Neuronal stem cell (in vitro differentiated cells): ENCODE results near the gene PLXNA4.

Source experiments
- DNase-seq: peaks from one replicate; pipeline ENCODE4 v3.0.0-alpha.2; 2013; ENCODE audit warnings: low spot score
- H2AFZ ChIP-seq: one replicate; pipeline ENCODE4 v1.6.1; 2013; ENCODE audit warnings: mild to moderate bottlenecking, low read length, inconsistent platforms
- H2AK5ac ChIP-seq: 2 replicates; pipeline ENCODE4 v1.6.1; 2013; ENCODE audit warnings: low read depth, mild to moderate bottlenecking, inconsistent platforms, low read length, moderate library complexity, mixed read lengths
- H2BK120ac ChIP-seq: 2 replicates; pipeline ENCODE4 v1.6.1; 2013; ENCODE audit warnings: low read depth, mild to moderate bottlenecking, inconsistent platforms, low read length, moderate library complexity, mixed read lengths
- H2BK12ac ChIP-seq: one replicate; pipeline ENCODE4 v1.6.1; 2013; ENCODE audit warnings: low read length, inconsistent platforms
- H2BK15ac ChIP-seq: 2 replicates; pipeline ENCODE4 v1.6.1; 2013; ENCODE audit warnings: mild to moderate bottlenecking, low read length, inconsistent platforms, mixed read lengths
- H2BK5ac ChIP-seq: one replicate; pipeline ENCODE4 v1.6.1; 2013; ENCODE audit warnings: inconsistent platforms, mild to moderate bottlenecking, low read length, moderate library complexity
- H3K14ac ChIP-seq: one replicate; pipeline ENCODE4 v1.6.1; 2013; ENCODE audit warnings: low read length, inconsistent platforms
- H3K18ac ChIP-seq: 2 replicates; pipeline ENCODE4 v1.6.1; 2013; ENCODE audit warnings: low read length, inconsistent platforms
- H3K23ac ChIP-seq: 2 replicates; pipeline ENCODE4 v1.6.1; 2013; ENCODE audit warnings: low read depth, mild to moderate bottlenecking, mixed read lengths, low read length, inconsistent platforms; ENCODE audit not compliant: poor library complexity
- H3K27ac ChIP-seq: replicated peaks from 3 replicates; pipeline ENCODE4 v1.5.1; 2013; ENCODE audit warnings: low read length, inconsistent platforms
- H3K27me3 ChIP-seq, 3 experiments: 2 replicates each; pipeline ENCODE4 v1.6.1; 2013; ENCODE audit warnings: low read length in 3 of 3, mild to moderate bottlenecking in 2 of 3, inconsistent platforms in 1 of 3, low read depth in 1 of 3, mixed read lengths in 1 of 3, moderate library complexity in 1 of 3; ENCODE audit not compliant: control insufficient read depth in 3 of 3, insufficient read depth in 3 of 3
- H3K36me3 ChIP-seq, 2 donors: replicated peaks in 1 of 2; 2 replicates each; pipeline ENCODE4 v1.6.1; 2013; ENCODE audit warnings: low read length in 2 of 2; ENCODE audit not compliant: control insufficient read depth in 2 of 2, insufficient read depth in 2 of 2
- H3K4ac ChIP-seq: 2 replicates; pipeline ENCODE4 v1.6.1; 2013; ENCODE audit warnings: inconsistent platforms, mild to moderate bottlenecking, low read length, moderate library complexity
- H3K4me1 ChIP-seq, 2 donors: 1 replicate in 1 of 2; 2 replicates in 1 of 2; pipeline ENCODE4 v1.6.1; 2013; ENCODE audit warnings: low read length in 2 of 2, low read depth in 1 of 2; ENCODE audit not compliant: control insufficient read depth in 2 of 2, insufficient read depth in 1 of 2
- H3K4me2 ChIP-seq: one replicate; pipeline ENCODE4 v1.6.1; 2013; ENCODE audit warnings: mild to moderate bottlenecking, low read length, inconsistent platforms; ENCODE audit not compliant: insufficient read depth, poor library complexity, severe bottlenecking
- H3K4me3 ChIP-seq, 2 donors: 2 replicates each; pipeline ENCODE4 v1.5.1; 2013; ENCODE audit warnings: low read length in 2 of 2, mild to moderate bottlenecking in 2 of 2, inconsistent platforms in 1 of 2, moderate library complexity in 1 of 2
- H3K79me1 ChIP-seq: one replicate; pipeline ENCODE4 v1.6.1; 2013; ENCODE audit warnings: low read depth, mild to moderate bottlenecking, inconsistent platforms, low read length, moderate library complexity
- H3K9ac ChIP-seq: one replicate; pipeline ENCODE4 v1.6.1; 2013; ENCODE audit warnings: mild to moderate bottlenecking, low read depth, low read length, inconsistent platforms; ENCODE audit not compliant: poor library complexity
- H3K9me3 ChIP-seq, 2 donors: replicated peaks in 1 of 2; 2 replicates each; pipeline versions ENCODE3 to v1.6.1; 2013; ENCODE audit warnings: low read length in 2 of 2, mild to moderate bottlenecking in 2 of 2, inconsistent platforms in 1 of 2, low read depth in 1 of 2, mixed read lengths in 1 of 2, moderate library complexity in 1 of 2; ENCODE audit not compliant: control insufficient read depth in 2 of 2, insufficient read depth in 1 of 2
- H4K8ac ChIP-seq: one replicate; pipeline ENCODE4 v1.6.1; 2013; ENCODE audit warnings: low read depth, mild to moderate bottlenecking, inconsistent platforms, low read length, moderate library complexity
- H4K91ac ChIP-seq: one replicate; pipeline ENCODE4 v1.6.1; 2013; ENCODE audit warnings: low read length, low read depth, mild to moderate bottlenecking, inconsistent platforms; ENCODE audit not compliant: poor library complexity
- WGBS, 2 donors: extraction: QIAGEN DNeasy Blood & Tissue Kit; methylation state at CpG; one replicate each; pipeline ENCODE4 v1.1.7; 2013; ENCODE audit warnings: missing lambda C conversion rate in 2 of 2, mixed read lengths in 1 of 2; ENCODE audit not compliant: insufficient read length in 2 of 2, insufficient replicate concordance in 1 of 2; ENCODE audit errors: extremely low coverage in 2 of 2; 5-methylcytosine and 5-hydroxymethylcytosine counted together

The PLXNA4 gene

GRCh38 chr7:132575419-132575981 is 770 bp downstream of the PLXNA4 start:
- H3K23ac ChIP-seq, result no peak overlapping the region
- DNase-seq, result no peak
- H3K9ac ChIP-seq, result no peak overlapping the region
- H4K91ac ChIP-seq, result no peak overlapping the region
- H3K14ac ChIP-seq, result no peak overlapping the region
- H2BK15ac ChIP-seq, result no peak overlapping the region
- no peak overlapping the region for H3K4ac ChIP-seq
- H3K4me3 ChIP-seq, result peak overlapping the region in 1 of 2 donors; percentile 76
- no peak overlapping the region for H3K18ac ChIP-seq
- H2BK12ac ChIP-seq, result no peak overlapping the region
- no peak overlapping the region for H4K8ac ChIP-seq
- H2BK120ac ChIP-seq, result no peak overlapping the region
- no peaks in the 10 kb centered on the region for H3K79me1 ChIP-seq
- H2AFZ ChIP-seq, result peak overlapping the region; percentile 85
- no peaks in the 10 kb centered on the region for H3K36me3 ChIP-seq
- no peak overlapping the region for H3K27ac ChIP-seq
- H3K27me3 ChIP-seq, result peaks cover 12 to 78% (median 61%) of the 10 kb centered on the region in 3 experiments
- peaks cover 8 to 24% of the 10 kb centered on the region in 2 donors for H3K4me1 ChIP-seq
- peak overlapping the region; percentile 85 for H3K4me2 ChIP-seq
- no peak overlapping the region for H2AK5ac ChIP-seq
- no peaks in the 10 kb centered on the region for H3K9me3 ChIP-seq
- H2BK5ac ChIP-seq, result no peak overlapping the region
- WGBS, 2 donors, result no CpG with 5 or more reads among the region's 27 CpGs

GRCh38 chr7:132574223-132574622 is 2.0 kb downstream of the PLXNA4 start:
- Histone ChIP-seq H3K4me2 (no peak overlapping the region), H2AFZ (no peak overlapping the region), H3K36me3 (no peaks in the 10 kb centered on the region), H2BK5ac (no peak overlapping the region), H2BK15ac (no peak overlapping the region), H3K23ac (no peak overlapping the region), H3K27me3 (peaks cover 12 to 81% (median 61%) of the 10 kb centered on the region in 3 experiments), H3K9ac (no peak overlapping the region), H3K9me3 (no peaks in the 10 kb centered on the region), H3K4me3 (no peak overlapping the region), H4K8ac (no peak overlapping the region), H2BK12ac (no peak overlapping the region), H2BK120ac (no peak overlapping the region), H3K14ac (no peak overlapping the region), H3K18ac (no peak overlapping the region), H3K4me1 (peaks cover 8 to 24% of the 10 kb centered on the region in 2 donors), H3K27ac (no peak overlapping the region), H3K4ac (no peak overlapping the region), H3K79me1 (no peaks in the 10 kb centered on the region), H2AK5ac (no peak overlapping the region), H4K91ac (no peak overlapping the region)
- no CpG with 5 or more reads among the region's 8 CpGs for WGBS, 2 donors
- no peak for DNase-seq

DNA sequence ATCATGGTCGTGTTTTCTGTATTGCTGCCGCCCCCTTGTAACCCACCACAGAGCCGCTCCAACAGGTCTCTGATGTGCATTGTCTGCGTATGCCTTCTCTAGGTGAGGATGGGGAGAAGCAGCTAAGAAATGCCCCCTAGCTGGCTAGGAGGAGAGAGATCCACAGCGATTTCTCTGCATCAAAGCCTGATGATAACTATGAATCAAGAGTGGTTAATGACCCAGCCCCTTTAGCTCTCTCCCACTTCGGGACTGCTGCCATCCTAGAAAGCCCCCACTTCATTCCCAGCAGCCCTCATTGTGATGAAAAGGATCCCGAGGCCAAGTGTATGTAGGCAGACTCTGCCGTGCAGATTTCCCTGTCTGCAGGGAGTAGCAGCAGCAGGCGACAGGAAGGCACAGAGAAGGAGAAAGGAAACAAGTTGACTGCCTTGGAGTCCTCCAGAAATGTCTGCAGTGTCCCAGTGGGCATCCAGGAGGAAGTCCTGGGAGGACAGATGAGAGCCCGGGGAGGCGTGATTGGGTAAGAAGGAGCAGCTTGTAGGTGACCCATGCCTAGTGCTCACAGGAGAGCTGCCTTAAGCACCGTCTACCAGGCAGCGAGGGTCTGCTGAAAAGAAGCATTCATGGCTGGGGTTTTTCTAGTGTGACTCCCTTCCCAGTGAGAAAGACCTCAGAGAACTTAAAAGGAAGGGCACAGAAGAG is 2.9 kb downstream of the PLXNA4 start:
- no peak overlapping the region for H2BK5ac ChIP-seq
- no peaks in the 10 kb centered on the region for H3K36me3 ChIP-seq
- H2BK120ac ChIP-seq, result no peak overlapping the region
- no peak overlapping the region for H4K91ac ChIP-seq
- no peak overlapping the region for H3K4ac ChIP-seq
- peaks cover 12 to 73% (median 56%) of the 10 kb centered on the region in 3 experiments for H3K27me3 ChIP-seq
- no peaks in the 10 kb centered on the region for H3K79me1 ChIP-seq
- H2AK5ac ChIP-seq, result no peak overlapping the region
- H3K4me3 ChIP-seq, result no peak overlapping the region
- no peaks in the 10 kb centered on the region for H3K9me3 ChIP-seq
- H2BK15ac ChIP-seq, result no peak overlapping the region
- H3K4me2 ChIP-seq, result no peak overlapping the region
- H4K8ac ChIP-seq, result no peak overlapping the region
- no peak overlapping the region for H3K27ac ChIP-seq
- H3K4me1 ChIP-seq, result peaks cover 8 to 24% of the 10 kb centered on the region in 2 donors
- no peak overlapping the region for H3K9ac ChIP-seq
- no peak overlapping the region for H2AFZ ChIP-seq
- no peak overlapping the region for H3K23ac ChIP-seq
- H2BK12ac ChIP-seq, result no peak overlapping the region
- no peak overlapping the region for H3K14ac ChIP-seq
- WGBS, 2 donors, result no CpG with 5 or more reads among the region's 13 CpGs
- H3K18ac ChIP-seq, result no peak overlapping the region
- no peak for DNase-seq

DNA sequence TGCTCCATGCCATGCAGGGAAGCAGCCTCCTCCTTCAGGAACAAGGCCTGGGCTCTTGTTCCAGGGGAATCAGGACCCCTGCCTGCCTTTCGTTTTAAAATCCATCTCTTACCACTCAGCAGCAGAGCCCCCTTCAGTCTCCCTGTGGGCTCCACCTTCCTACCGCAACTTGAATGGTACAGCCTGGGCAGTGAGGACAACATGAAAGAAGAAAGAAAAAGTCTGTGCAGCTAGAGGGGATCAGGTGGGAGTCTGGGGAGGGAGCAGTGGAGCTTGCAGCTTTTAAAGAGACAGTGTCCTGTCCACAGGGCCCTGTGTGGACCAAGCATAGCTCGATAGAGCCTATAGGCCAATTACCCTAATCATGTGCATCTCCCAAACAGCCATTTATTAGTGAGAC is 3.7 kb downstream of the PLXNA4 start:
- no peak overlapping the region for H3K27ac ChIP-seq
- H3K79me1 ChIP-seq, result no peaks in the 10 kb centered on the region
- no peak overlapping the region for H2BK5ac ChIP-seq
- H2AFZ ChIP-seq, result no peak overlapping the region
- no peak overlapping the region for H3K4me3 ChIP-seq
- H2BK12ac ChIP-seq, result no peak overlapping the region
- H3K27me3 ChIP-seq, result peaks cover 12 to 69% (median 47%) of the 10 kb centered on the region in 3 experiments
- no peak overlapping the region for H4K91ac ChIP-seq
- H3K14ac ChIP-seq, result no peak overlapping the region
- no peak overlapping the region for H3K4ac ChIP-seq
- no peak overlapping the region for H3K4me2 ChIP-seq
- H3K9me3 ChIP-seq, result no peaks in the 10 kb centered on the region
- WGBS, 2 donors, result no CpG with 5 or more reads among the region's 3 CpGs
- H3K23ac ChIP-seq, result no peak overlapping the region
- H2AK5ac ChIP-seq, result no peak overlapping the region
- H3K4me1 ChIP-seq, result peaks cover 8 to 22% of the 10 kb centered on the region in 2 donors
- H3K36me3 ChIP-seq, result no peaks in the 10 kb centered on the region
- DNase-seq, result no peak
- H4K8ac ChIP-seq, result no peak overlapping the region
- H2BK120ac ChIP-seq, result no peak overlapping the region
- H3K18ac ChIP-seq, result no peak overlapping the region
- H3K9ac ChIP-seq, result no peak overlapping the region
- no peak overlapping the region for H2BK15ac ChIP-seq
